DMS153 treated with DMSO at 0.1 percent for 48 hours (cell line): ENCODE results near the gene C12orf42.
A peak's percentile ranks its signal among the peaks of the same experiment; 100 is the strongest.

ENCODE experiments used
- DNase-seq: peaks from one replicate; lab custom pipeline; 2025; ENCODE audit not compliant: unreplicated experiment; lab: John Stamatoyannopoulos, UW

C12orf42 gene

DNA sequence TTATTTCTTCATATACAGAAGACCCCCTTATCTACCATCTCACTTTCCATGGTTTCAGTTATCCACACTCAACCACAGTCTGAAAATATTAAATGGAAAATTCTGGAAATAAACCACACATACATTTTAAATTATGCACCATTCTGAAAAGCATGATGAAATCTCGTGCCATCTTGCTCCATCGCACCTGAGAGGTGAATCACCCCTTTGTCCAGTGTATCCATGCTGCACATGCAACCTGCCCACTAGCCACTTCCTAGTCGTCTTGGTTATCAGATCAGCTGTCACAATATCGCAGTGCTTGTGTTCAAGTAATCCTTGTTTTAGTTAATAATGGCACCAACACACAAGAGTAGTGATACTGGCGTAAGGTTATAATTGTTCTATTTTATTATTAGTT is 145.7 kb downstream of the C12orf42 start:
- no peak for DNase-seq

- DNase-seq: no peak
Observed at GRCh38 chr12:103348935-103349334, 146.8 kb downstream of the C12orf42 start.

GRCh38 chr12:103336940-103337339 is 158.8 kb downstream of the C12orf42 start:
- no peak for DNase-seq

DNA sequence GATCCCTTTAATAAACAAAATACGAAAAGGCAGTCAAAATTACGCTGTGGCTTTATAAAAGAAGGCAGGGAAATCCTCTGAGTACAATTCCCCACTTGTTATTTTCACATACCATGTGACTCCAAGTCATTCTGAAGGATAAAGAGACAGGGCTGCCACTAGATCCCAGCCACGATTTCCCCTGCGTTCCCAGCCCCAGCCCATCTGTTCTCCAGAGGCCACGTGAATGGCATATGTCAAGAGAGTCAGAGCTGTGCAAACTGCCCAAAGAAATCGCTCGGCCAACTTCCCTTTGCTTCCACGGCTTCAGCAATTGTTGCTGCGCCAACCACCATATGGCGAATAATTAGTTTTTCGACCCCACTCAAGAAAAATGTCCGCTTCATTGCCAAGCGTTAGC is 161.3 kb downstream of the C12orf42 start:
- DNase-seq: no peak

DNA sequence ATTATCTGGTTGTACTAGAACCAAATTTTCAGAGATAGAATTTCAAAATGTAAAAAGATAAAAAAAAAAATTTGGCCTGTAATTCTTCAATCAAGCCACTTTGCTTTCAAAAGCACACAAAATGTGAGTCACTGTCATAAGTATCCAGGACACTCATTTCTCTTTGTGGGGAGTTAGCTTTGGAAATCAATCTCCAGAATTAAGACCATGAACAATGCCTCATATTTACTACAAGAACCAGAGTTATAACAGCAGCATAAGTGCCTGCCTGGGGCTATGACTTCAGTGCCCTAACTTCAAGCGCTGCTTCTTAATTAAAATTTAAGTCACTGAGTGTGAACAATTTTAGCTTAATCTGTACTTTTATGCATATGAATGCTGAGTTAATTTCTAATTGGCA is 162.1 kb downstream of the C12orf42 start:
- no peak for DNase-seq

- DNase-seq: peak; percentile 23
Observed at GRCh38 chr12:103331643-103332042, 164.1 kb downstream of the C12orf42 start.

GRCh38 chr12:103330672-103331071 is 165.1 kb downstream of the C12orf42 start:
- no peak for DNase-seq

- no peak for DNase-seq
Observed at GRCh38 chr12:103327676-103328075, 168.1 kb downstream of the C12orf42 start.

DNA sequence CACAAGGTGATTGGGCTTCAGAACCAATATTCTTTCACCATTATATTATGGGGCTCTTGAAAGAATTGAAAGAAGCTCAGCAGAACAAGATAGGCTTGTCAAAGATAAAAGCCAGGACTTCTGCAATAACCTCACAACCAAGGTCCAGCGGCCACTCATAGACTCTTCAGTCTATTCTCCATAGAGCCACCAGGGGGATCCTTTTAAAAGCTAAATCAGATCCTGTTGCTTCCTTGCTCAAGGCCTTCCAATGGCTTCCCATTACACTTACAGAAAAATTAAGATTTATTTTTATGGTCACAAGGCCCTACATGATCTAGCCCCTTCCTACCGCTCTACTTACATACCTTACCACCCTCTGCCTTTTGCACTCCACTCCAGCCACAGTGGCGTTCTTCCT is 169.6 kb downstream of the C12orf42 start:
- no peak for DNase-seq

- peak; percentile 54 for DNase-seq
Observed at GRCh38 chr12:103318566-103318965, 177.2 kb downstream of the C12orf42 start.

GRCh38 chr12:103317220-103317619 is 178.5 kb downstream of the C12orf42 start:
- no peak for DNase-seq

DNA sequence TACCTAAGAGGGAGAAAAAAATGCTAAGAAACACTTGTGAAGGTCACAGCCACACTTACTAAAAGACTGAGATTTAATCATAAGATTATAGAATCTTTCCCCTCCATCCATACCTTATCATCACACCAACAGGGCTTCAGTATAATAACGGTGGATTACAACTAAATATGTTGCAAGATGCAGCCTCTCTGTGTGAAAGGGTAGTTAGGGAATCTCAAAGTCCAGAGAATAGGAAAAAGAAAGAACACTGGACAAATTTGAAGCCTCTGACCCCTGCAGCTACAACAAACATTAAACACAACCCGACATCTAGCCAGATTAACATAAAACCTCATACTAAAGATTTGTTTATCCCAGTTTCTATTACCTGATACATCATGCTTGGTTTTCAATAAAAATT is 181.0 kb downstream of the C12orf42 start:
- DNase-seq: no peak

- no peak for DNase-seq
Observed at GRCh38 chr12:103313894-103314293, 181.9 kb downstream of the C12orf42 start.

DNA sequence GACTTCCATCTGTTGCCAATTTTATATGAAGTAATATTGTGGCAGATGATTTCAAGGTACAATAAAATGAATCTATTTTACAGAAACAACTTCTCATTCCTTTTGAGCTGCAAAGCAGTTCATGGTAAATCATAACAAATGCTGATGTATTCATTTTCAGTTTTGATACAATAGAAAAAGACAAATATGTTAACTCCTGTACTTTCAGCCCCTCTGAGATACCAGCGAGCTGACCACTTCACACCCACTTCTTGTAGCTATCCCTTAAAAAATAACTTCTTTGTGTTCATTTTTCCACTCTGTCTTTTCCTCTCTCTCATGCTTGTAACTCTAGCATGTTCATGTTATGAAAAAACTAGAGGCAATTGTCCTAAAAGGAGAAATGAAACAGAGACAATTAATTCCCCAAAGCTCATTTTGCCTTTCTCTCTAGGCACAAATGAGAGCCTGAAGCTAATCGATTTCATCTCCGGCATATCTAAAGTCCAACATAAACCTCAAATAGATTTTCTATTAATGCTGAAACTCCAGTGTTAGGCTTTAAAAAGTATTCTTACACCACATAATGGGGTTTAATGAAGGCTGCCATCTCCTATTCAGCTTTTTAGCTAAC is 182.9 kb downstream of the C12orf42 start:
- DNase-seq: no peak

DNA sequence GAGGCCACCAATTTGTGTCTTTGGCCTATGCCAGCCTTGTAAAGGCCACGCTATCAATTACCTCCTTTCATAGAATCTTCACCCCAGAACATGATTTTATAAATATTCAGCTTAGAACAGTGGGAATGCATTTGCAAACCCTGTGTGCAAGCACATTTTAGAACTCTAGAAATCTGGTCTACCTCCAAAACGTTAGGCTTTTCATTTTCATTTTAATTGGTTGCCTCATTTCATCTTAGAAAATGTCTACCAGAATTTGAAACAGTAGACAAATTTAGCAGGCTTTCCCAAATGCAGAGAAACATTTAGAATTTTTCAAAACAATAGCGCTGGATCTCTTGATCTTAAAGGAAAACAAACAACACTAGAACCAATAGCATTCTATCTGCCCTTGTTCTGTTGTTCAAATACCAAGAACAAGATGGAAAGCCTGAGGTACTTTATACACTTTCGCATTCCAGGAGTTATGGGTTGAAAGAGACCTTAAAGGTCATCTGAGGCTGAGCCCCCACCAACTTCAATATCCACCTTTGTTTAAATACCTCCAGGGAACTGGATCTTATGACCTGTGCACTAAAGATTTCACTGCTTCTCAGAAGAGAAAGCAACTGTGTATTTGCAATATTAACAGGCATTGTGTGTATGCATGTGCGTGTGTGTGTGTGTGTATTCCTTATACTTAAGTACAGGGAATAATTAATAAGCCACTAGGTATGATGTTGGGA is 185.1 kb downstream of the C12orf42 start:
- no peak for DNase-seq

- no peak for DNase-seq
Observed at GRCh38 chr12:103308396-103308795, 187.4 kb downstream of the C12orf42 start.

- DNase-seq: no peak
Observed at GRCh38 chr12:103303484-103303883, 192.3 kb downstream of the C12orf42 start.

DNA sequence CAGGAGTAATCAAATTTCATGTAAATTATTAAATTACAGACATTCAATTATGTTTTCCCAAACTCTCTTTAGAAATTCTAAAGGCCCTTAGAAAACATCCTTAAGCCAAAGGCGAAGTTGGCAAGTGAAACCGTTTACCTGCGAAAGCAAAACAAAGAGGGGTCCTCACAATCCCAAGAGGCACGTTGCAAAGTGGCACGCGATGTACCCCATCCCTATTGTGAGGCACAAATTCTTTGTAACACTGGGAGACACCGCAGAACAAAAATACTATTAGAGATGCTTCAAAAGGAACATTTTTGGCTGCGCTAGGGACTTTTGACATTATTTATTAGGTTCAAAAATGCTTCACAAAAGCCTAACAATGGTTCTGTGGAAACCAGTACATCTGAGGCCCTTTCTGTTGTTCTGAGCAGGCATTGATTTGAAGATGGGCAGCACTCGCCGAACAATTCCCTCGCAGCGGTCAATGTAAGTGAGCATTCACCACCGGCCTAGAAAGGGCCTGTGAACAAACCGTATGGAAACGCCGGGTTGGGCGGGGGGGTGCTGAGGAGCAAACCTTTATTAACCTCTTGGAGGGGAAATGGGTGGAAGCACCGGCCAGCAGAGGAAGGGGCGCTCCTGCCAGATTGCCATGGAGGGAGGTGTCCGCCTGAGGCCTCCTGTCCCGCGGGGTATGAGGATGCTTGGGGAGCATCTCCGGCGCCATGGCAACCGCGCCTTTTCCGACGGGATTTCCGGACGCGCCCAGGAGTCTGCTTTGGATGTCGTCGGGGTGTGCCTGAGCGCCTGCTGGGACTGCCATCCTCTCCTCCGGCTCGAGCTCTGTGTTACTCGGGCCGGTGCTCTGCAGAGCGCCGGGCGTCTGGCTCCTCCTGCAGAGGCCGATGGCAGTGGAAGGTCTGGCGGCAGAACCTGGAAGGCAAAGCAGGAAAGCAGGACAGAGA is 193.9 kb downstream of the C12orf42 start:
- no peak for DNase-seq

DNA sequence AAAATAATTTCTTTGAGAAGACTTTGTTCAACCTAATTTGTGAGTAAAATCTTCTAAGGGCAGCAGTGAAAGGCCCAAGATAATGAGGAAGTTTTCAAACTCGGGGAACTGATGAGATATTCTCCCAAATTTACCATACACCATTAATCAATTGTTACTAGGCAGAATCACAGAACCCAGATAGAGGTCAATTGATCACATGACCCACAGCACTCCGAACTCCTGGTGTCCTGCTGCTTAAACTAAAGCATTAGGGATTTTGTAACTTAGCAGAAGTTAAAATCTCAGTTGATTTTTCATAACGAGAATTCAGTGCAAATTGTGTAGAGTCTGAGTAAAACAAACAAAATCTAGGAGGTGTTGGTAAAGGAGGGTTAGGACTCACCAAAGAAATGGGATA is 207.8 kb downstream of the C12orf42 start:
- no peak for DNase-seq

DNA sequence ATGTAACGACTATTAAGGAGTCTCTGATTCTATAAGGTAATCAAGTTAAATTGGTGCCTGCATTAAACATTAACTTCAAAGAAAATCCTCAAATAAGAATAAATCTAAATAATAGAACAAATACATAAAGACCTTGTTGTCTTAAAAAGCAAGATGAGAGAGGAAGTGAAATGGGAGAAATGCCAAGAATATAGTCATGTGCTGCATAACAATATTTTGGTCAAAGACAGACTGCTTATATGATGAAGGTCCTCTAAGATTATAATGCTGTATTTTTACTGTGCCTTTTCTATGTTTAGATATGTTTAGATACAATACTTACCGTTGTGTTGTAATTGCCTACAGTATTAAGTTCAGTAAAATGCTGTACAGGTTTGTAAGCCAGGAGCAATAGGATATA is 213.6 kb downstream of the C12orf42 start:
- DNase-seq: no peak

DNA sequence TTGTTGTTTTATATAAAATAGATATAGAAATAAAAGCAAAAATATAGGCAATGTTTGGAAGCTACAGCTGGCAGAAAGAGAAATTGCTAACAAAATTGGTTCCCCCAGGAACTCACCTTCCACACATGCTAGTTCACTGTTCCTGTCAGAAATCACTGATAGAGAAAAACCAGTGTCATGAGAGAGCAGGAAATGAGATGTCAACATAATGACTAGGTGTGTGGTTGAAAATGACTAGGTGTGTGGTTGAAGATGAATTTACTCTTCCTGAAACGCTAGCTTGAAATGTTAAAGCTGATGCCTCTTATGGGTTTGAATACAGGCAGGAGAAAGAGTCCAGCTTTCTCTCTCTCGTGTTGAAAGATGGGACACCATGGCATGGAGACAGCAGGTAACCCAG is 216.3 kb downstream of the C12orf42 start:
- DNase-seq: peak; percentile 61

DNA sequence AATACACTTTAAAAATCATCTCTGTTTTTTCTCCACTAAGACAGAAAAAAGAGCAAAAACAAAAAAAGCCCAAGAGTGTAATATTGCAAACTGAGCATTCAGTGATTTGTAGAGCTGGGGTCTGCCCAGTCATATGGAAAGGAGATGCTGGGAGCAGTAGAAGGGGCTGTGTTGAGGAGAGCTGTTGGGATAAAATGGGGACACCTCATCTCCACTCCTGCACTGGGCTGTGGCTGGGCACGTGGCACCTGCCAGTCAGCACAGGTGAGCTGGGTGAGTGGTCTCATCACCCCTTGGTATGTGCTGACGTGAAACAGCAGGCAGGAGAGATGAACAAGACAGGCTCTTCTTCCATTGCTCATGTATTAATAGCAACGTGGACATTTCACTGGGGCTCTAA is 217.4 kb downstream of the C12orf42 start:
- DNase-seq: no peak
